DMS 273 (cell line): ENCODE data around the gene USP7.
"Not testable (repeated sequence)": the region's sequence is repeated elsewhere in the genome, so short reads cannot be mapped to it uniquely, and the experiment has no call there.

Source experiments
- DNase-seq: peaks from one replicate; lab custom pipeline; 2025; ENCODE audit not compliant: unreplicated experiment; lab: John Stamatoyannopoulos, UW

Gene USP7

GRCh38 chr16:8975039-8975438 is 11.3 kb upstream of the USP7 start:
- DNase-seq: no peak

GRCh38 chr16:8972843-8973586 is 9.3 kb upstream of the USP7 start:
- DNase-seq: no peak

- no peak for DNase-seq
These were observed 7.7 kb upstream of the USP7 start for GRCh38 chr16:8971416-8971815.

- DNase-seq: peak; percentile 20
These were observed 5.6 kb upstream of the USP7 start for GRCh38 chr16:8969202-8969897.

GRCh38 chr16:8968054-8968453 is 4.3 kb upstream of the USP7 start:
- not testable (repeated sequence) for DNase-seq

- no peak for DNase-seq
These were observed 3.6 kb upstream of the USP7 start for GRCh38 chr16:8967132-8967821.

- no peak for DNase-seq
These were observed 3.1 kb upstream of the USP7 start for GRCh38 chr16:8966817-8967131.

- DNase-seq: no peak
These were observed 756 bp upstream of the USP7 start for GRCh38 chr16:8964462-8964861.

GRCh38 chr16:8963010-8963820 is 491 bp downstream of the USP7 start:
- DNase-seq: peak; percentile 52

- peak; percentile 61 for DNase-seq
These were observed 1.2 kb downstream of the USP7 start for GRCh38 chr16:8962393-8963009.

- DNase-seq: peak; percentile 34
These were observed 1.8 kb downstream of the USP7 start for GRCh38 chr16:8961811-8962390.

GRCh38 chr16:8960788-8961109 is 3.0 kb downstream of the USP7 start:
- DNase-seq: no peak

GRCh38 chr16:8959921-8960787 is 3.6 kb downstream of the USP7 start:
- DNase-seq: peak; percentile 52

GRCh38 chr16:8958344-8959167 is 5.2 kb downstream of the USP7 start:
- DNase-seq: no peak

- DNase-seq: no peak
These were observed 6.1 kb downstream of the USP7 start for GRCh38 chr16:8957509-8958157.

GRCh38 chr16:8957063-8957397 is 6.7 kb downstream of the USP7 start:
- DNase-seq: no peak

- no peak for DNase-seq
These were observed 7.2 kb downstream of the USP7 start for GRCh38 chr16:8956265-8957062.

GRCh38 chr16:8955828-8956227 is 7.9 kb downstream of the USP7 start:
- DNase-seq: no peak
